Stimulated activated CD8-positive, alpha-beta memory T cell treated with anti-CD3 and anti-CD28 coated beads, Interleukin-4, amount 100 ng/mL, for 1 hour (primary cell): ENCODE results near the gene NDUFV1.

Experiments
- DNase-seq, 2 donors: peaks; one replicate each; pipeline ENCODE4 v3.0.0-alpha.2; 2020; ENCODE audit warnings: low read depth in 2 of 2, low spot score in 1 of 2

NDUFV1 gene

GRCh38 chr11:67640021-67640757 lies 33.5 kb downstream of the NDUFV1 start:
- peak in 1 of 2 donors; percentile 37 for DNase-seq

GRCh38 chr11:67640758-67641337 lies 34.1 kb downstream of the NDUFV1 start:
- DNase-seq: no peak

- DNase-seq: no peak
Observed at GRCh38 chr11:67641338-67642172, 34.8 kb downstream of the NDUFV1 start.

GRCh38 chr11:67642173-67643120 lies 35.7 kb downstream of the NDUFV1 start:
- DNase-seq: no peak

- DNase-seq: no peak
Observed at GRCh38 chr11:67644042-67644441, 37.3 kb downstream of the NDUFV1 start.

- DNase-seq: no peak
Observed at GRCh38 chr11:67644472-67645418, 38.0 kb downstream of the NDUFV1 start.

GRCh38 chr11:67645521-67646461 lies 39.1 kb downstream of the NDUFV1 start:
- DNase-seq: no peak

- DNase-seq: no peak
Observed at GRCh38 chr11:67646535-67647336, 40.0 kb downstream of the NDUFV1 start.

- no peak for DNase-seq
Observed at GRCh38 chr11:67647471-67647870, 40.7 kb downstream of the NDUFV1 start.

GRCh38 chr11:67648140-67648795 lies 41.5 kb downstream of the NDUFV1 start:
- DNase-seq: no peak

GRCh38 chr11:67648796-67649613 lies 42.3 kb downstream of the NDUFV1 start:
- no peak for DNase-seq

GRCh38 chr11:67649634-67650510 lies 43.1 kb downstream of the NDUFV1 start:
- no peak for DNase-seq

- DNase-seq: no peak
Observed at GRCh38 chr11:67651976-67652781, 45.4 kb downstream of the NDUFV1 start.

- no peak for DNase-seq
Observed at GRCh38 chr11:67652965-67653845, 46.5 kb downstream of the NDUFV1 start.
